A673 (cell line): ENCODE data around the gene MUSTN1. TPM values are rescaled to one million over a fixed set of nuclear protein-coding genes. Genes with fewer than 3 reads are reported as not detected.

ENCODE experiments used
- BruUV-seq: library from RNA; stranded (reverse); fragments of 400-500 nt; replicated peaks from 2 replicates; lab custom pipeline; 2021; lab: Mats Ljungman, UMichigan
- CTCF ChIA-PET: fragments of 300-600 bp; sonication (Branson Sonifier 250); formaldehyde crosslinking; loops from one replicate; lab custom pipeline; 2022; ENCODE audit warnings: antibody characterized with exemption; lab: Charles Lee
- POLR2A ChIA-PET: fragments of 300-600 bp; sonication (Branson Sonifier 250); formaldehyde crosslinking; loops from one replicate; lab custom pipeline; 2022; ENCODE audit warnings: antibody characterized with exemption; ENCODE audit not compliant: low non-redundant PET; lab: Charles Lee
- DNase-seq: peaks from one replicate; pipeline ENCODE4 v3.0.0-alpha.2; 2015; ENCODE audit warnings: low spot score
- H3K27ac ChIP-seq: fragments of 200-600 bp; sonication (generic); 2 replicates; pipeline ENCODE4 v1.5.1; 2016; ENCODE audit warnings: mixed run types, low read depth, mild to moderate bottlenecking, mixed read lengths, antibody characterized with exemption, low read length; ENCODE audit not compliant: poor library complexity, severe bottlenecking
- H3K27me3 ChIP-seq: fragments of 200-600 bp; sonication (generic); replicated peaks from 2 replicates; pipeline ENCODE4 v1.6.1; 2017; ENCODE audit warnings: mixed run types, low read depth, mild to moderate bottlenecking, mixed read lengths, antibody characterized with exemption, low read length; ENCODE audit not compliant: insufficient read depth, poor library complexity
- H3K36me3 ChIP-seq: fragments of 200-600 bp; sonication (generic); 2 replicates; pipeline ENCODE4 v1.6.1; 2016; ENCODE audit warnings: mixed run types, mild to moderate bottlenecking, mixed read lengths, antibody characterized with exemption, low read length; ENCODE audit not compliant: insufficient read depth, poor library complexity, severe bottlenecking
- H3K4me1 ChIP-seq: fragments of 200-600 bp; sonication (generic); 2 replicates; pipeline ENCODE4 v1.6.1; 2017; ENCODE audit warnings: mixed run types, mild to moderate bottlenecking, mixed read lengths, antibody characterized with exemption, low read length; ENCODE audit not compliant: insufficient read depth, poor library complexity, severe bottlenecking
- H3K4me3 ChIP-seq: fragments of 200-600 bp; sonication (generic); 2 replicates; pipeline ENCODE4 v1.5.1; 2016; ENCODE audit warnings: low read depth, mixed run types, mild to moderate bottlenecking, mixed read lengths, low read length; ENCODE audit not compliant: poor library complexity, severe bottlenecking
- H3K9me3 ChIP-seq: fragments of 200-600 bp; sonication (generic); 2 replicates; pipeline ENCODE4 v1.6.1; 2016; ENCODE audit warnings: mixed run types, low read depth, mild to moderate bottlenecking, mixed read lengths, antibody characterized with exemption, low read length; ENCODE audit not compliant: poor library complexity, severe bottlenecking
- EZH2 ChIP-seq: fragments of 200-600 bp; sonication (generic); IDR thresholded peaks from 2 replicates; pipeline ENCODE4 v1.6.1; 2017; ENCODE audit warnings: borderline replicate concordance, low read depth, mild to moderate bottlenecking, mixed read lengths, antibody characterized with exemption, low read length; ENCODE audit not compliant: poor library complexity, severe bottlenecking
- intact Hi-C: fragments of 100-400 bp; cut with micrococcal nuclease; formaldehyde crosslinking; loops from one replicate; pipeline ENCODE4 v1.10.0; 2022; ENCODE audit not compliant: unreplicated experiment
- total RNA-seq: library from RNA; stranded (reverse); gene quantifications from 2 replicates; pipeline ENCODE4 v1.2.3, GENCODE V29; 2021
- TF ChIP-seq, protein P1 (sequence below): fragments of 300-800, 200-600 bp; sonication (generic); conservative IDR thresholded peaks from 2 replicates; pipeline ENCODE4 v1.5.1; 2017; ENCODE audit warnings: low read depth, mild to moderate bottlenecking, antibody characterized with exemption, low read length, moderate library complexity, mixed read lengths

Gene MUSTN1
- total RNA-seq, 1 experiment from 2014 or later, result not detected

DNA sequence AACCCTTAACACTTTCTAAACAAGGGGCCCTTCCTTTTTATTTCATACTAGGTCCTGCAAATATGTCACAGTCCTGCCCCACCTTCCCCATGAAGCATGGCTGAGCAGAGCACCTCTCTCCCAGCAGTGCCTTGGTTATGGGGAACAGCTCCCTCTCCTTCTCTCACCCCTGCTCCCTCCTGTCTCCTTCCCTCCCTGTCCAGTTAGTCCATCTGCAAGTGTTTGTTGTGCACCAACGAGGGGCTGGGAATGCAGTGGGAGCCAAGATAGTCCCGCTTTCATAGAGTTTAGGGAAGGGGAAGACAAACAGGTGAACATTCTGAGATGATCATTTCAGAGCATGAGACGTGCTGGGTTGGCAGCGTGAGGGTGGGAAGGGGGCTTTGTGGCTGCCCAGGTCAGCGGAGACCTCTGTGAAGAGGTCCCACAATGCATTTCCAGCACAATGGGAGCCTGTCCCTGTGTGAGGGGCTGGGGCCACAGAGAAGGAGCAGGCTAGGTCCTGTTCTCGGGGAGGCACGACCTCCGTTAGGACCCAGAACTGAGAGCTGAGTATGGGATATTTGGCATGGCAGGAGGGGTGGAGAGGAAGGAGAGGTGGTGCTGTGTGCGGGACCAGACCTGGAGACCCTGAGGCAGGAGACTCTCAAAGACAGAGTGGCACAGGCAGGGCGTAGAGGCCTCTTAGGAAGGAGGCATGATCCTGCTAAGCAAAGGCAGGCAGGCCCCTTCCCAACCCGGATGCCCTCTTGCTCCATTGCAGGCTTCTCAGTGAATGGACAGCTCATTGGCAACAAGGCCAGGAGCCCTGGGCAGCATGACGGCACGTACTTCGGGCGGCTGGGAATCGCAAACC, 45.7 kb downstream of the MUSTN1 start:
- no peaks in the 10 kb centered on the region for H3K4me1 ChIP-seq
- no peaks in the 10 kb centered on the region for H3K9me3 ChIP-seq
- no peaks in the 10 kb centered on the region for H3K36me3 ChIP-seq
- no peak for DNase-seq
- intact Hi-C loops, result no loop called here
- POLR2A ChIA-PET, result no interaction called here
- H3K4me3 ChIP-seq, result no peak overlapping the region
- H3K27me3 ChIP-seq, result no peaks in the 10 kb centered on the region
- H3K27ac ChIP-seq, result no peak overlapping the region
- no TSS peak for BruUV-seq
- TF ChIP-seq EZH2, result no peak
- TF ChIP-seq, protein P1, sequence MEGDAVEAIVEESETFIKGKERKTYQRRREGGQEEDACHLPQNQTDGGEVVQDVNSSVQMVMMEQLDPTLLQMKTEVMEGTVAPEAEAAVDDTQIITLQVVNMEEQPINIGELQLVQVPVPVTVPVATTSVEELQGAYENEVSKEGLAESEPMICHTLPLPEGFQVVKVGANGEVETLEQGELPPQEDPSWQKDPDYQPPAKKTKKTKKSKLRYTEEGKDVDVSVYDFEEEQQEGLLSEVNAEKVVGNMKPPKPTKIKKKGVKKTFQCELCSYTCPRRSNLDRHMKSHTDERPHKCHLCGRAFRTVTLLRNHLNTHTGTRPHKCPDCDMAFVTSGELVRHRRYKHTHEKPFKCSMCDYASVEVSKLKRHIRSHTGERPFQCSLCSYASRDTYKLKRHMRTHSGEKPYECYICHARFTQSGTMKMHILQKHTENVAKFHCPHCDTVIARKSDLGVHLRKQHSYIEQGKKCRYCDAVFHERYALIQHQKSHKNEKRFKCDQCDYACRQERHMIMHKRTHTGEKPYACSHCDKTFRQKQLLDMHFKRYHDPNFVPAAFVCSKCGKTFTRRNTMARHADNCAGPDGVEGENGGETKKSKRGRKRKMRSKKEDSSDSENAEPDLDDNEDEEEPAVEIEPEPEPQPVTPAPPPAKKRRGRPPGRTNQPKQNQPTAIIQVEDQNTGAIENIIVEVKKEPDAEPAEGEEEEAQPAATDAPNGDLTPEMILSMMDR, result no peak
- CTCF ChIA-PET, result no interaction called here

GRCh38 chr3:52787672-52788625, 46.9 kb downstream of the MUSTN1 start:
- no TSS peak for BruUV-seq
- intact Hi-C loops, result no loop called here
- no peaks in the 10 kb centered on the region for H3K27me3 ChIP-seq
- H3K4me3 ChIP-seq, result no peak overlapping the region
- no peak overlapping the region for H3K27ac ChIP-seq
- DNase-seq, result no peak
- CTCF ChIA-PET, result no interaction called here
- POLR2A ChIA-PET, result no interaction called here
- H3K4me1 ChIP-seq, result no peaks in the 10 kb centered on the region
- no peaks in the 10 kb centered on the region for H3K36me3 ChIP-seq
- H3K9me3 ChIP-seq, result no peaks in the 10 kb centered on the region
- no peak for TF ChIP-seq EZH2
- TF ChIP-seq, protein P1, result no peak

- no peaks in the 10 kb centered on the region for H3K27me3 ChIP-seq
Observed at GRCh38 chr3:52787246-52787645, 47.6 kb downstream of the MUSTN1 start.

More at GRCh38 chr3:52787246-52787645, 47.6 kb downstream of the MUSTN1 start:
- no peak overlapping the region for H3K4me3 ChIP-seq
- no peak overlapping the region for H3K27ac ChIP-seq
- TF ChIP-seq, protein P1, result no peak
- TF ChIP-seq EZH2, result no peak
- no TSS peak for BruUV-seq
- no peaks in the 10 kb centered on the region for H3K36me3 ChIP-seq
- no peak for DNase-seq
- ChIA-PET CTCF (no interaction called here), POLR2A (no interaction called here)
- intact Hi-C loops, result no loop called here
- no peaks in the 10 kb centered on the region for H3K4me1 ChIP-seq
- H3K9me3 ChIP-seq, result no peaks in the 10 kb centered on the region
